Adipocyte (in vitro differentiated cells): ENCODE data around the gene ZNF718.
"Not testable (repeated sequence)": the region's sequence is repeated elsewhere in the genome, so short reads cannot be mapped to it uniquely, and the experiment has no call there.

Experiments
- DNase-seq: peaks from one replicate; pipeline ENCODE4 v3.0.0-alpha.2; 2015; ENCODE audit warnings: low read depth
- H3K27me3 ChIP-seq: replicated peaks from 2 replicates; pipeline ENCODE4 v1.7.0; 2013; ENCODE audit warnings: mild to moderate bottlenecking, low read length, moderate library complexity; ENCODE audit not compliant: control insufficient read depth, insufficient read depth
- H3K36me3 ChIP-seq: 2 replicates; pipeline ENCODE4 v1.7.0; 2013; ENCODE audit warnings: low read length, mild to moderate bottlenecking, moderate library complexity; ENCODE audit not compliant: control insufficient read depth, insufficient read depth, severe bottlenecking
- H3K4me1 ChIP-seq: 2 replicates; pipeline ENCODE4 v1.7.0; 2013; ENCODE audit warnings: mild to moderate bottlenecking, low read length, moderate library complexity; ENCODE audit not compliant: control insufficient read depth, insufficient read depth
- H3K4me3 ChIP-seq: 2 replicates; pipeline ENCODE4 v1.7.0; 2013; ENCODE audit warnings: mild to moderate bottlenecking, low read length, moderate library complexity
- H3K9ac ChIP-seq: 2 replicates; pipeline ENCODE4 v1.7.0; 2013; ENCODE audit warnings: mild to moderate bottlenecking, low read length, moderate library complexity
- H3K9me3 ChIP-seq: 2 replicates; pipeline ENCODE4 v1.7.0; 2013; ENCODE audit warnings: mild to moderate bottlenecking, low read length, moderate library complexity; ENCODE audit not compliant: control insufficient read depth

ZNF718 gene

GRCh38 chr4:120616-121015, 3.7 kb upstream of the ZNF718 start:
- Histone ChIP-seq H3K4me3 (no peak overlapping the region), H3K27me3 (no peaks in the 10 kb centered on the region), H3K36me3 (no peaks in the 10 kb centered on the region), H3K9ac (no peak overlapping the region), H3K9me3 (peaks cover 6% of the 10 kb centered on the region), H3K4me1 (peaks cover 3% of the 10 kb centered on the region)
- DNase-seq: no peak

GRCh38 chr4:121408-122084, 2.8 kb upstream of the ZNF718 start:
- no peak for DNase-seq

GRCh38 chr4:123922-124274, 403 bp upstream of the ZNF718 start:
- Histone ChIP-seq H3K36me3 (peaks cover 23% of the 10 kb centered on the region), H3K9me3 (peaks cover 20% of the 10 kb centered on the region), H3K9ac (peak overlapping the region; percentile 88), H3K4me3 (peak overlapping the region; percentile 87), H3K4me1 (peaks cover 10% of the 10 kb centered on the region)
- H3K27me3 ChIP-seq, DNase-seq: not testable (repeated sequence)

More at GRCh38 chr4:121408-122084, 2.8 kb upstream of the ZNF718 start:
- no peaks in the 10 kb centered on the region for H3K36me3 ChIP-seq
- no peak overlapping the region for H3K4me3 ChIP-seq
- peaks cover 6% of the 10 kb centered on the region for H3K9me3 ChIP-seq
- H3K4me1 ChIP-seq: peaks cover 10% of the 10 kb centered on the region
- no peaks in the 10 kb centered on the region for H3K27me3 ChIP-seq
- no peak overlapping the region for H3K9ac ChIP-seq

- DNase-seq: peak; percentile 36
- H3K9me3 ChIP-seq: peaks cover 33% of the 10 kb centered on the region
- peak overlapping the region; percentile 87 for H3K4me3 ChIP-seq
- peaks cover 37% of the 10 kb centered on the region for H3K36me3 ChIP-seq
- H3K9ac ChIP-seq: peak overlapping the region; percentile 88
- H3K4me1 ChIP-seq: peaks cover 10% of the 10 kb centered on the region
- no peaks in the 10 kb centered on the region for H3K27me3 ChIP-seq
Measured at GRCh38 chr4:125091-125771, 930 bp downstream of the ZNF718 start.

GRCh38 chr4:125833-126232, 1.5 kb downstream of the ZNF718 start:
- Histone ChIP-seq H3K27me3 (no peaks in the 10 kb centered on the region), H3K4me3 (peak overlapping the region; percentile 87), H3K9ac (peak overlapping the region; percentile 88), H3K36me3 (peaks cover 42% of the 10 kb centered on the region), H3K4me1 (peaks cover 10% of the 10 kb centered on the region), H3K9me3 (peaks cover 39% of the 10 kb centered on the region)
- DNase-seq: peak; percentile 0

GRCh38 chr4:132483-132882, 8.2 kb downstream of the ZNF718 start:
- H3K4me1 ChIP-seq: no peaks in the 10 kb centered on the region
- no peak for DNase-seq
- no peaks in the 10 kb centered on the region for H3K27me3 ChIP-seq
- no peak overlapping the region for H3K9ac ChIP-seq
- H3K4me3 ChIP-seq: peak overlapping the region; percentile 50
- peaks cover 93% of the 10 kb centered on the region for H3K36me3 ChIP-seq
- H3K9me3 ChIP-seq: peaks cover 92% of the 10 kb centered on the region

- peaks cover 96% of the 10 kb centered on the region for H3K36me3 ChIP-seq
- no peak for DNase-seq
- no peak overlapping the region for H3K9ac ChIP-seq
- H3K4me3 ChIP-seq: peak overlapping the region; percentile 36
- H3K4me1 ChIP-seq: no peaks in the 10 kb centered on the region
- H3K27me3 ChIP-seq: no peaks in the 10 kb centered on the region
- H3K9me3 ChIP-seq: peaks cover 97% of the 10 kb centered on the region
Measured at GRCh38 chr4:138935-139334, 14.6 kb downstream of the ZNF718 start.

- no peak for DNase-seq
- H3K4me3 ChIP-seq: peak overlapping the region; percentile 34
- no peaks in the 10 kb centered on the region for H3K27me3 ChIP-seq
- H3K9me3 ChIP-seq: peaks cover 99% of the 10 kb centered on the region
- no peaks in the 10 kb centered on the region for H3K4me1 ChIP-seq
- peaks cover 93% of the 10 kb centered on the region for H3K36me3 ChIP-seq
- no peak overlapping the region for H3K9ac ChIP-seq
Measured at GRCh38 chr4:139691-140090, 15.4 kb downstream of the ZNF718 start.

- Histone ChIP-seq H3K9me3 (peaks cover 100% of the 10 kb centered on the region), H3K4me1 (no peaks in the 10 kb centered on the region), H3K27me3 (no peaks in the 10 kb centered on the region), H3K4me3 (peak overlapping the region; percentile 64), H3K36me3 (peaks cover 85% of the 10 kb centered on the region), H3K9ac (no peak overlapping the region)
- no peak for DNase-seq
Measured at GRCh38 chr4:146621-147020, 22.3 kb downstream of the ZNF718 start.

- no peak overlapping the region for H3K9ac ChIP-seq
- H3K27me3 ChIP-seq: no peaks in the 10 kb centered on the region
- peaks cover 79% of the 10 kb centered on the region for H3K36me3 ChIP-seq
- DNase-seq: no peak
- peaks cover 93% of the 10 kb centered on the region for H3K9me3 ChIP-seq
- peak overlapping the region; percentile 64 for H3K4me3 ChIP-seq
- no peaks in the 10 kb centered on the region for H3K4me1 ChIP-seq
Measured at GRCh38 chr4:147233-147632, 22.9 kb downstream of the ZNF718 start.

- peaks cover 93% of the 10 kb centered on the region for H3K9me3 ChIP-seq
Measured at GRCh38 chr4:161496-162284, 37.4 kb downstream of the ZNF718 start.

More at GRCh38 chr4:161496-162284, 37.4 kb downstream of the ZNF718 start:
- Histone ChIP-seq H3K4me3 (peak overlapping the region; percentile 63), H3K4me1 (no peaks in the 10 kb centered on the region), H3K9ac (no peak overlapping the region), H3K27me3 (no peaks in the 10 kb centered on the region), H3K36me3 (peaks cover 51% of the 10 kb centered on the region)
- DNase-seq: no peak
